ENCODE data around the gene LOXL4.

- TF ChIP-seq CTCF (IDR thresholded peaks at IDR 0.05) (no peak), EZH2phosphoT487 (IDR thresholded peaks at IDR 0.05) (no peak)
Measured at GRCh38 chr10:98261436-98262277, 6.3 kb downstream of the LOXL4 start.
